GM12873 (cell line): Measurements from ENCODE around the gene U2AF1L4.

ENCODE experiments used
- TF ChIP-seq, protein P1 (sequence below): IDR thresholded peaks from 2 replicates; pipeline ENCODE4 v1.5.1; 2012; ENCODE audit warnings: low read depth, mild to moderate bottlenecking, moderate library complexity, low read length, control low read depth; ENCODE audit not compliant: insufficient read depth; ENCODE audit errors: missing control alignments

The U2AF1L4 gene

GRCh38 chr19:35773020-35773806 is 28.0 kb upstream of the U2AF1L4 start:
- TF ChIP-seq, protein P1, sequence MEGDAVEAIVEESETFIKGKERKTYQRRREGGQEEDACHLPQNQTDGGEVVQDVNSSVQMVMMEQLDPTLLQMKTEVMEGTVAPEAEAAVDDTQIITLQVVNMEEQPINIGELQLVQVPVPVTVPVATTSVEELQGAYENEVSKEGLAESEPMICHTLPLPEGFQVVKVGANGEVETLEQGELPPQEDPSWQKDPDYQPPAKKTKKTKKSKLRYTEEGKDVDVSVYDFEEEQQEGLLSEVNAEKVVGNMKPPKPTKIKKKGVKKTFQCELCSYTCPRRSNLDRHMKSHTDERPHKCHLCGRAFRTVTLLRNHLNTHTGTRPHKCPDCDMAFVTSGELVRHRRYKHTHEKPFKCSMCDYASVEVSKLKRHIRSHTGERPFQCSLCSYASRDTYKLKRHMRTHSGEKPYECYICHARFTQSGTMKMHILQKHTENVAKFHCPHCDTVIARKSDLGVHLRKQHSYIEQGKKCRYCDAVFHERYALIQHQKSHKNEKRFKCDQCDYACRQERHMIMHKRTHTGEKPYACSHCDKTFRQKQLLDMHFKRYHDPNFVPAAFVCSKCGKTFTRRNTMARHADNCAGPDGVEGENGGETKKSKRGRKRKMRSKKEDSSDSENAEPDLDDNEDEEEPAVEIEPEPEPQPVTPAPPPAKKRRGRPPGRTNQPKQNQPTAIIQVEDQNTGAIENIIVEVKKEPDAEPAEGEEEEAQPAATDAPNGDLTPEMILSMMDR = no peak

- TF ChIP-seq, protein P1 = no peak
Observed at GRCh38 chr19:35768082-35768421, 22.8 kb upstream of the U2AF1L4 start.

GRCh38 chr19:35767288-35768081 is 22.3 kb upstream of the U2AF1L4 start:
- TF ChIP-seq, protein P1 = no peak

DNA sequence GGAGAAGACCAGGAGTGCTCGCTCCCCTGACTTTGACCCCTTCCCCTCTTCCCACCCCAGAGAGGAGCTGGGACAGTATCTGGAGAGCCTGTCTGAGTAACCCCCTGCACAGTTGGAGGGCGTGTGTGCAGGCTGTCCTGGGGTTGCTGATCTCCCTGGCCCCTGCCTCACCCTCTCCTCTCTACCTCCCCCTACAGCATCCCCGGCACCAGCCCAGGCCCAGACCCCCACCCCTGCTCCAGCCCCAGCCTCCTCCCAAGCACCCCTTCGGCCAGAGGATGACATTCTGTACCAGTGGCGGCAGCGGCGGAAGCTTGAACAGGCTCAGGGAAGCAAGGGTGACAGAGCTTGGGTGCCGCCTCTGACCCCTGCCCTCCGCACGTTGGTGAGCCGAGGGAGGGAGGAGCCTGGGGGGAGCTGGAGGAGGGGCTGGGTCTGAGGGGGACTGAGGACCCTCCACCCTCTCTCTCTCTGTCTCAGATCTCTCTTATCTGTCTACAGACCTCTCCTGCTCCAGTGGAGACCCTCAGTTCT is 21.4 kb upstream of the U2AF1L4 start:
- TF ChIP-seq, protein P1 = no peak

DNA sequence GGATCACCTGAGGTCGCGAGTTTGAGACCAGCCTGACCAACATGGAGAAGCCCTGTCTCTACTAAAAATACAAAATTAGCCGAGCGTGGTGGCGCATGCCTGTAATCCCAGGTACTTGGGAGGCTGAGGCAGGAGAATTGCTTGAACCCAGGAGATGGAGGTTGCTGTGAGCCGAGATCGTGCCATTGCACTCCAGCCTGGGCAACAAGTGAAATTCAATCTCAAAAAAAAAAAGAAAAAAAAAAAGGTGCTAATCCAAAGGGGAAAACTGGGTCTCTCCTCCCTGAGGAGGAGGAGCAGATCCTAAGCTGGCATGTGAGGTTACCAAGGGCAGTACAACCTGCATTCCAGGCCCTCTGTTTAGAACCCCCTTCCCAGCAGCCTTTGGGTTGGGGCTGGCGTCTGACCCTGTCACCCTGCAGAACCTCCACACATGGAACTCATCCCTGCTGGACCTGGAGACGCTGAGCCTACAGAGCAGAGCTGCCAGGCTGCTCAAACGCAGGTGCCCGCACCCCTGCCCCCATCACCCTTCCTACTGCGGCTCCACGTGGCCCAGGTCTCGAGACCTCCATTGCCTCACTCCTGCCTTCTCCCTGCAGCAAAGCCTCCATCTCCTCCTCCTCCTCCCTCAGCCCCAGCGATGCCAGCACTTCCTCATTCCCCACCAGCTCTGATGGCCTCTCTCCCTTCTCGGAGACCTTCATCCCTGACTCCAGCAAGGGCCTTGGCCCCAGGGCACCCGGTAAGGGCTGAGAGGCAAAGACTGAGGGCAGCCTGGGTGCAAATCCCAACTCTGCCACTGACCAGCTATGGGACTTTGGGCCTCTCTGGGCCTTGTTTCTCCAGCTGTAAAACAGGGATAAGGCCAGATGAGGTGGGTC is 19.5 kb upstream of the U2AF1L4 start:
- TF ChIP-seq, protein P1 = no peak

- TF ChIP-seq, protein P1 = no peak
Observed at GRCh38 chr19:35760711-35761349, 15.6 kb upstream of the U2AF1L4 start.
